Limb (tissue), 2 donors: ENCODE data around the gene CLMN.

Experiments used
- DNase-seq, 2 donors: peaks; one replicate each; pipeline ENCODE4 v3.0.0-alpha.2; 2016; ENCODE audit errors: extremely low spot score in 2 of 2

CLMN gene

DNA sequence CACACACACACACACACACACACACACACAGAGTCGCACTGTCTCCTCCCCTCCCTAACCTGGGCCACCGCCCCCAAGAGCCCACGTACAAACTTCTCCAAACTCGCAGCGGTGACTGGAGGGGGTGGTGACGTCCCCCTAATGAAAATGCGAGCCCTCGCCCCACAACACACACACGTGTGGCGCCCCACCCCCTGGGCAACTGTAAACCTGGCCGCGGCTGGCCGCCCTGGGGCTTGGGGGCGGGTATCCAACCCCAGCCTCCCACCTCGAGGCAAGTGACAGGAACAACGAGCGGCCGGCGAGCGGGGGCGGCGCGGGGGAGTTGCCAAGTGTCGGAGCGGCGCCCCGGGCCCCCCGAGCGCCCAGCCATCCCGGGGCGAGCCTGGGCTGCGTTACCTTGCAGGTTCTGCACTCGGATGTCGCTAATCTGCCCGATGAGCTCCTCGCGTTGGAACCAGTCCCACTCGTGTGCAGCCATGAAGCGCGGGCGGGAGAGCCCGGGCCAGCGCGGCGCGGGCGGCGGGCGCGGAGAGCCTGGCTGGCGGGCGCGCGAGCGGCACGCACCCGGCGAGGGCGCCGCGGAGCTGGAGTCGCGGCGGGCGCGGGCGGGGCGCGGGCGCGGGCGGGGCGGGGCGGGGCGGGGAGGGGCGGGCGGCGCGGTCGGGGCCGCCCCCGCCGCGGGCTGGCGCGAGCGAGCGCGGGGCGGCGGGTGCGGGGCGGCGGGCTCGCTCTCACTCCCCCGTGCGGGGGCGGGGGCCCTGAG, at the start of gene CLMN:
Gene CLMN, minus strand, starts transcription at position 597 of the 766 bp plus-strand sequence. Its CDS starts 116 bp downstream, at position 481.
- peak in 1 of 2 donors; percentile 74 for DNase-seq

DNA sequence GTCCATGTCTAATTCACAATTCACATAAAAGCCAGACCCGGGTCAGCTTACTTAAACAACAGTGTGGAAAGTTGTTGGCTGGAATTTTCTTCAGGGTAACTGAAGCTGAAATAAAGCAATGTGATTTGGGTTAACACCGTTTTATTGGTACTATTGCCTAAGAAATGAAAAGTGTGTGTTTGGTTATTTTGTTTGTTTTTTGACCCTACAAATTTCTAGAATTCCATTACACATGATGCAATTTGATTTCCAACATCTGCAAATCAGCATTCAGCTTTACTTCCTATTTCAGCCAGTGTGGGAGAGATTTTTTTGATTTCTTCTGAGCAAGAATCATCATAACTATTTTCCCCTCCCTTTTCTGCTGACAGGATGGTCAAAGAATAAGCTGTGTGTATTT, 45.7 kb upstream of the CLMN start:
- no peak for DNase-seq

DNA sequence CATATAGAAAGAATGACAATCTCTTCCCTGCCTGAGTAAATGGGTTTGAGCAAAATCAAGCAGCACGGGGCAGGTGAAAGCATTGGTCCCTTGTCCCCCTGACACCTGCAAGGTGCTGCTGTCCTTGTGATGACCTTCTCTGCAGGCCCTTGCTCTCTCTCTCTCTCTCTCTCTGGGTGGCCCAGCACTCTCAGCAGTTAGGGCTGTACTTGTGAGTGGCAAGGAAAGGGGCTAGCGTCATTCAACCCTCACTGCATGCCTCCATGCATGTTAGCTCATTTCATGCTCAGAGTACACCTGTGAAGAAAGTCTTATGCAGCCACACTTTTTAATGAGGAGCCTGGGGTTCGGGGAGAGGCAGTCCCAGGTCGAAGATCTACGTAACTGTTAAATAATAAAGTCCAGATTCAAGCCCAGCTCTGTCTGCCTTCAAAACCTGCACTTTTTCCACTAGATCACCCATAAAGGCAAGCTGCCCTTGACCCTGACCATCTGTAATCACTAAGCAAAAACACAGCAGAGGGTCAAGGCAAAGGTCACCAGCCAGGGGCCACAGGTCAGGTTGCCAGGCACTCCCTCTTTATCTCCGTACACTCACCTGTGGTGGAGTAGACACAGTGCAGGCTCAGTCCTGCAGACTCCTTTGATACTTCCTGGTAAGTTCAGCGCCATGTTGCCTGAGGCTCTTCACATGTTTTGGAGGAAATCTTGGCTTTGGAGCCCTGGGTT, 44.9 kb upstream of the CLMN start:
- no peak for DNase-seq

GRCh38 chr14:95363468-95363954, 43.8 kb upstream of the CLMN start:
- DNase-seq: no peak

- no peak for DNase-seq
These were observed 42.4 kb upstream of the CLMN start for GRCh38 chr14:95362138-95362494.

DNA sequence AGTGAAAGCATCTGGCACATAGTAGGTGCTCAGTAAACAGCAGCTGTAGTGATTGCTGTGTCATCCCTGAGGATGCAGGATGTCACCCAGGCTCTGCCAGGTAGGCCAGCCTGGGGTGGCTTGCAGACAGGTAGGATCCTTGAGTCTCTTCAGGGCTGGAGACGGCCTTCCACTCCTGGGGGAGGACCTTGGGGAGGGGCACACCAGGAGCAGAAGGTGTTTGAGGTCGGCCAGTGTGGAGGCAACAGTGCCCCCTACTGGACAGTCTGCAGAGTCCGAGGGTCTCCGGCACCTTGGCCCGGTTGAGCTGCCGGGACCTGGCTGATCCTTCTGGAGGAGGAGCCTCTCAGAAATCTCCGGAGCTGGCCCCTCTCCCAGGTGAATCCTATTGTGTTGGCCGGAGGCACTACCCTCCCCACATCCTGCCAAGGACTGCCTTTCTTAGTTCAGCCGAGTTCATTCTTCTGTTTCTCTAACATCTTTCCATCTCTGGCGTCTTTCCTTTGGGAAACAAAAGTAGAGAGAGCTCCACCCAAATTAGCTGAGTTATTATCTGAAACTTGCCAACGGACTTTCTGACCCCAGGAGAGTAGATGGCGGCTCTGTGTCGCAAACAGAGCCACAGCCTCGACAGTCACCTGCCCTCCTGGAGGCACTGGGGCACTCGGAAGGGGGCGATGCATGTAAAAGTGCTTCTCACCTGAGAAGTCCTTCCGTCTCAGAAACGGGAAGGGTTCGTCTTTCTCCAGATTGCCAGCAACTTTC, 41.8 kb upstream of the CLMN start:
- no peak for DNase-seq

- no peak for DNase-seq
These were observed 41.1 kb upstream of the CLMN start for GRCh38 chr14:95360828-95361227.

GRCh38 chr14:95359994-95360826, 40.5 kb upstream of the CLMN start:
- peak in 1 of 2 donors; percentile 72 for DNase-seq

DNA sequence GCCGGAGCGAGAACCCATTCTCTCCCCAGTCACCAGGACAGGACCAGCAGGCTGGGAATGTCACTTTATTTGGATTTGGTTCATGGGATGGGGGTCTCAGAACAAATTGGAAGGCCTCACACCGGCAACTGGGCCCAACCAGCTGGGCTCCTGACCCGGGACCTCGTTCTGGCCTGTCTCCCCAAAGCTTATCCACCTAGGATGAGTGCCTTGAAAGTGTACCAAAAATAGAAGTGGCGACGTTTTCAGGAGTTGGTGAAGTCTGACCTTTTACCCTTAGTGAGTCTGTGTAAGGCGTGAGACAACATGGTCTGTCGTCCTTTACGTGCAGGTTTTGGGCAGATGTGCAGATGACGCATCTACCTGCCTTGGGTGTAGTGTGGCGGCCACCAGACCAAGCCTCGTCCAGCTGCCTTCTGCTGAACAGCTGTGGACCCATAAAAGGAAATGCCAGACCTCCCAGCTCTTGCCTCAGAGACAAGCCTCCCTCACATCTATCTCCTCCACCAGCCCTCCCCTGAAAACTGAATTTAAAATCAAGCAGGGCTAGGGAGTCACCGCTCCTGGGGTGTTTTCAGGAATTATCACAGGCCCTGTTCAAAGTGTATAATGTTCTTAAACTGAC, 36.6 kb upstream of the CLMN start:
- DNase-seq: no peak

- DNase-seq: no peak
These were observed 35.7 kb upstream of the CLMN start for GRCh38 chr14:95355422-95355821.

DNA sequence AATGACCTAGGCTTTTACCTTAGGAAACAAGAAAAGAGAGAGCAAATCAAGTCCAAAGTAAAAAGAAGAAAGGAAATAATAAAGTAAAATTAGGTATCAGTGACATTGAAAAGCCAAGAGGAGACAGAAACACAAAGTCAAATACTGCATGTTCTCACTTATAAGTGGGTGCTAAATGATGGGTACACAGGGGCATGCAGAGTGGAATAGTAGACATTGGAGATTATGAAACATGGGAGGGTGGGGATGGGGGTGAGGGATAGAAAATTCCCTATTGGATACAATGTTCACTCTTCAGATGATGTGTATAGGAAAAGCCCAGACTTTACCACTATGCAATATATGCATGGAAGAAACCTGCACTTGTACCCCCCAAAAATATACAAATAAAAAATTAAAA, 35.1 kb upstream of the CLMN start:
- no peak for DNase-seq

- no peak for DNase-seq
These were observed 34.0 kb upstream of the CLMN start for GRCh38 chr14:95353664-95354063.

- DNase-seq: no peak
These were observed 33.3 kb upstream of the CLMN start for GRCh38 chr14:95353007-95353406.

DNA sequence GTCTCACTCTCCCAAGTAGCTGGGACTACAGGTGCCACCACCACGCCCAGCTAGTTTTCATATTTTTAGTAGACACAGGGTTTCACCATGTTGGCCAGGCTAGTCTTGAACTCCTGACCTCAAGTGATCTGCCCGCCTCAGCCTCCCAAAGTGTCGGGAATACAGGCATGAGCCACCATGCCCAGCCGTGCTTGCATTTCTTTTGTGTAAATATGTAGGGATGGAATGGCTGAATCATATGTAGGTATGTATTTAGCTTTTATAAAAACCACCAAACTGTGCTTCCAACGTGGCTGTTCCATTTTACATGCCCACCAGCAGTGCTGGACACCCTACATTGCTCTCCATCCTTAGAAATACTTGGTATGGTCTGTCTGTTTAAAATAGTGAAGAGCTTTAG, 32.8 kb upstream of the CLMN start:
- no peak for DNase-seq

DNA sequence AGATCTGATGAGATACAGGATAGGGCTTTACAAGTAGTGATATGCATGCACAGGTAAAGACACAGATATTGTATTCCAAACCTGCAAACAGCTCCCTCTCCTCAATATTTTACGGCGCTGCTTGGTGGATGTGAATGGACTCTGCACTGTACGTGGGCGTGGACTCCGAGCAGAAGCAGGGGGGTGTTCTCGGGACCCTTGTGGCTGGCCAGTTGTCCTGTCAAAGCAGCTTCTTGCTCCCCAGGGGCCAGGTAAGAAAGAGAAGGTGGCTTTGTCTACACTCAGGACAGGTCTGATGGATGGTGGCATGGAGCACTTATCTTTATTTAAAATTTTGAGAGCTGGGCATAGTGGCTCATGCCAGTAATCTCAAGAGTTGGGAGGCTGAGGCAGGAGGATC, 29.5 kb upstream of the CLMN start:
- no peak for DNase-seq

DNA sequence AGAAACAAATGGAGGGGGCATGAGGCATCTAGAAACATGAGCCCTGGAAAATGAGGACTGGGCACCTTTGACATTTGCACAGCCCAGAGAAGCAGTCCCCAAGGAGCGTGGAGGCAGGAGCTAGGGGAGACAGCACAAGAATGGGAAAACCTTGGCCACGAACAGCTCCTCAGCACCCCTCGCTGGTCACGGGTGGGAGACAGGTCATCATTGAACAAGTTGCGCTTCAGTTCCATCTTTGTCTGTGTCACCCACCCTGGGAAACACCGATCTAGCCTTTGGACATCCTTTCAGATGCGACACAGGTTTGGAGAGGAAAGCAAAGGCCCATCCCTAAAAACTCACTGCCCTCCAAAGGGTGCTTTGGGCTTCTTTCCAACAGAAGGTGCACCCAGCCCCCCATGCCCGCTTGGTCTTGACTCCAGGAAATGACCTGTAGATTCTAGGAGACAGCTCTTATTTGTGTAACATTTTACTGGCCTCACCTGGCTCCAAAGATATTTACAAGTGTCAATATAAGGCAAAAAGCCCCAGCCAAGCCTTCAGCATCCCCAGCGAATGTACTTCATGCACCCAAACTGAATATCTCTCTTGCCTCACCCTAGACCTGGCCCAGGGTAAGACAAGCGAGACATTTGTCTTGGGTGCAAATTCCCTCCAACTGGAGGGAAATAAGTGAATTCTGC, 28.8 kb upstream of the CLMN start:
- no peak for DNase-seq

DNA sequence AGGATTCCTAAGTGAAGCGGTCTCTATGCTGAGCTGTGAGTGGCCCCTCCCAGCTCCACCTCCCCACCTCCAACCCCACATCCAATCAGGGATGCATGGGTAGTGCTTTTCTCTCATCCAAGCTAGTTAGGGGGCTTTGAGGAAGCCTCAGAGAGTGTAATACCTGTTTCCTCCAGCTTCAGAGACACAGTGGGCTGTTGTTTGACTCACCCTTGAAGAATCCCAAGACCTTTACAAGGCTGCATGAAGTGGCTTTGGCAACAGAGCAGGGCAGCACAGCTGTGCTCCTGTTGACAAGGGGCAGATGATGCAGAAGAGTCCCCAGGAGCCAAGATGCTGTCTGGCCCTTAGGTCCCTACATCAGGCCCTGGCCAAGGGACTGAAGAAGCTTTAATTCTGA, 27.1 kb upstream of the CLMN start:
- DNase-seq: no peak

- no peak for DNase-seq
These were observed 26.6 kb upstream of the CLMN start for GRCh38 chr14:95346266-95346665.

- no peak for DNase-seq
These were observed 25.3 kb upstream of the CLMN start for GRCh38 chr14:95345032-95345431.

GRCh38 chr14:95344536-95344935, 24.8 kb upstream of the CLMN start:
- no peak for DNase-seq
